ENCODE results near the gene KDM5B. TPM values are rescaled to one million over a fixed set of nuclear protein-coding genes. Genes with fewer than 3 reads are reported as not detected.

Gene KDM5B
- total RNA-seq, 1 experiment from 2014 or later, result 62.7 TPM

DNA sequence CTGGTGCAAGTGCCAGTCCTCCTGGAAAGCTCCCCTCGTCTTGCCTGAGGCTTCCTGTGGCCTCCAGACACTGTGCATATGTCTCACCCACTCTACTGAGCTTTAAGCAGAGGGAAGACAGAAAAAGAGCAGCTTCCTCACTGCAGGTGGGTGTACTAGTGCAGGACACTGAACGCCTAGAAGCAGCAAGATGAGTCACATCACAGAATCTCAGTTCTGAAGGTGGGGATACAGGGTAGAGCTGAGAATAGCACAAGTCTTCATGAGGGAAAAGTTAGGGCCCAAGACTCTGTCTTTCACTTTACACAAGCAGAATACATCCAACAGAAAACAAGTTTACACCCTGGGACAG is 39.9 kb upstream of the KDM5B start:
- TF ChIP-seq, protein P1, sequence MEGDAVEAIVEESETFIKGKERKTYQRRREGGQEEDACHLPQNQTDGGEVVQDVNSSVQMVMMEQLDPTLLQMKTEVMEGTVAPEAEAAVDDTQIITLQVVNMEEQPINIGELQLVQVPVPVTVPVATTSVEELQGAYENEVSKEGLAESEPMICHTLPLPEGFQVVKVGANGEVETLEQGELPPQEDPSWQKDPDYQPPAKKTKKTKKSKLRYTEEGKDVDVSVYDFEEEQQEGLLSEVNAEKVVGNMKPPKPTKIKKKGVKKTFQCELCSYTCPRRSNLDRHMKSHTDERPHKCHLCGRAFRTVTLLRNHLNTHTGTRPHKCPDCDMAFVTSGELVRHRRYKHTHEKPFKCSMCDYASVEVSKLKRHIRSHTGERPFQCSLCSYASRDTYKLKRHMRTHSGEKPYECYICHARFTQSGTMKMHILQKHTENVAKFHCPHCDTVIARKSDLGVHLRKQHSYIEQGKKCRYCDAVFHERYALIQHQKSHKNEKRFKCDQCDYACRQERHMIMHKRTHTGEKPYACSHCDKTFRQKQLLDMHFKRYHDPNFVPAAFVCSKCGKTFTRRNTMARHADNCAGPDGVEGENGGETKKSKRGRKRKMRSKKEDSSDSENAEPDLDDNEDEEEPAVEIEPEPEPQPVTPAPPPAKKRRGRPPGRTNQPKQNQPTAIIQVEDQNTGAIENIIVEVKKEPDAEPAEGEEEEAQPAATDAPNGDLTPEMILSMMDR (IDR thresholded peaks at IDR 0.05; ENCODE audit: insufficient read depth in 1 of 2, low read depth in 1 of 2, low read length in 1 of 2, severe bottlenecking in 1 of 2, unreplicated experiment in 1 of 2), result no peak
- no peak for DNase-seq
- Histone ChIP-seq H3K4me3 (ENCODE audit: low read depth, low read length) (no peak overlapping the region), H3K9me3 (no peaks in the 10 kb centered on the region), H3K4me1 (no peaks in the 10 kb centered on the region), H3K36me3 (ENCODE audit: control insufficient read depth, insufficient read depth, low read length) (peaks cover 9% of the 10 kb centered on the region), H3K27me3 (replicated peaks; ENCODE audit: control insufficient read depth, insufficient read depth, low read length) (no peaks in the 10 kb centered on the region)
- H3K4me1 Mint-ChIP-seq (ENCODE audit: low read depth, unreplicated experiment), result peaks cover 7% of the 10 kb centered on the region
- H3K27me3 Mint-ChIP-seq (ENCODE audit: insufficient read depth, unreplicated experiment), result no peaks in the 10 kb centered on the region
- ChIA-PET CTCF (no interaction called here), POLR2A (no interaction called here)
- no peaks in the 10 kb centered on the region for H3K9me3 Mint-ChIP-seq (ENCODE audit: unreplicated experiment)
- intact Hi-C loops (cut with micrococcal nuclease; ENCODE audit: unreplicated experiment), result no loop called here
- no peak overlapping the region for H3K4me3 Mint-ChIP-seq (ENCODE audit: unreplicated experiment)
- no peak overlapping the region for H3K27ac Mint-ChIP-seq (ENCODE audit: unreplicated experiment)
- H3K36me3 Mint-ChIP-seq (ENCODE audit: insufficient read depth, unreplicated experiment), result peaks cover 22% of the 10 kb centered on the region
- BruUV-seq (replicated peaks), result no TSS peak

DNA sequence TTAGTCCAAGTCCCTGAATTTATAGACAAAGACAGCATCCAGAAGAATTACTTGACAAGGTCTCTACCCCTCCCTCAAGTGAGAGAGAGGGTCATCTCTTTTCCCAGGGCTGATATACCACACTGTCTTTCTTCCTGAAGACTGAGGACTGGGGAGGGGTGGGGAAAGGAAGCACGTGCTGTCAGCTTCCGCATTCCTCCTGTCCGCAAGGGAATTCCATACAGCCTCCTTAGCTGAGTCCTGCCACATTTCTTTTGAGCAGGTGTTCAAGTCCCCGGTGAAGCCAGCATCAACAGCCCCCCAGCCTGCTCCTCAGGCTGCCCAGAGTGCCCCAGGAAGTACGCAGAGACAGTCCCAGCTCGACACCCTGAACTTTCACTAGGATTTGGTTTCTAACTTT is 36.7 kb upstream of the KDM5B start:
- Histone ChIP-seq H3K4me1 (no peaks in the 10 kb centered on the region), H3K27me3 (replicated peaks; ENCODE audit: control insufficient read depth, insufficient read depth, low read length) (no peaks in the 10 kb centered on the region), H3K9me3 (no peaks in the 10 kb centered on the region), H3K4me3 (ENCODE audit: low read depth, low read length) (no peak overlapping the region), H3K36me3 (ENCODE audit: control insufficient read depth, insufficient read depth, low read length) (no peaks in the 10 kb centered on the region)
- Mint-ChIP-seq H3K4me1 (ENCODE audit: low read depth, unreplicated experiment) (peaks cover 7% of the 10 kb centered on the region), H3K9me3 (ENCODE audit: unreplicated experiment) (no peaks in the 10 kb centered on the region), H3K27ac (ENCODE audit: unreplicated experiment) (no peak overlapping the region), H3K4me3 (ENCODE audit: unreplicated experiment) (no peak overlapping the region), H3K36me3 (ENCODE audit: insufficient read depth, unreplicated experiment) (no peaks in the 10 kb centered on the region), H3K27me3 (ENCODE audit: insufficient read depth, unreplicated experiment) (no peaks in the 10 kb centered on the region)
- ChIA-PET POLR2A (no interaction called here), CTCF (no interaction called here)
- intact Hi-C loops (cut with micrococcal nuclease; ENCODE audit: unreplicated experiment), result no loop called here
- DNase-seq, result no peak
- no TSS peak for BruUV-seq (replicated peaks)
- TF ChIP-seq, protein P1 (IDR thresholded peaks at IDR 0.05; ENCODE audit: insufficient read depth in 1 of 2, low read depth in 1 of 2, low read length in 1 of 2, severe bottlenecking in 1 of 2, unreplicated experiment in 1 of 2), result no peak

DNA sequence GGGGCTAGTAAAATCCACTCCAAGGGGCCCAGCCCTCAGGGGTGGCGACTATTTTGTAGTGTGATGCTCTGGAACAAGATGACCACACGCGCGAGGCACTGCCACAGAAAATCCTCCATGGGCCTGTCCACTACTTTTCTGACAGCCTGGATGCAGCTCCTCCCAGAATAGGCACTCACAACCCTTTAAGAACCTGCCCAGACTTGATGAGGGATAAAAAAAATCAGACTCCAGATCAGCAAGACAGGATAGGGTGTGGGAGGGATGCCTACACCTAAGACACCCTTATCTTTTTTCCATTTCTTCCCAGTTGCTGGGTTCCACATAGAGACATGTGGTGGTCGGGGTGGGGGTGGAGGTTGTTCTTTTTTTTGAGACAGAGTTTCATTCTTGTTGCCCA is 36.0 kb upstream of the KDM5B start:
- Histone ChIP-seq H3K36me3 (ENCODE audit: control insufficient read depth, insufficient read depth, low read length) (no peaks in the 10 kb centered on the region), H3K4me3 (ENCODE audit: low read depth, low read length) (no peak overlapping the region), H3K4me1 (no peaks in the 10 kb centered on the region), H3K27me3 (replicated peaks; ENCODE audit: control insufficient read depth, insufficient read depth, low read length) (no peaks in the 10 kb centered on the region), H3K9me3 (no peaks in the 10 kb centered on the region)
- BruUV-seq (replicated peaks), result no TSS peak
- Mint-ChIP-seq H3K27me3 (ENCODE audit: insufficient read depth, unreplicated experiment) (no peaks in the 10 kb centered on the region), H3K27ac (ENCODE audit: unreplicated experiment) (no peak overlapping the region), H3K9me3 (ENCODE audit: unreplicated experiment) (no peaks in the 10 kb centered on the region), H3K36me3 (ENCODE audit: insufficient read depth, unreplicated experiment) (no peaks in the 10 kb centered on the region), H3K4me1 (ENCODE audit: low read depth, unreplicated experiment) (peaks cover 7% of the 10 kb centered on the region), H3K4me3 (ENCODE audit: unreplicated experiment) (no peak overlapping the region)
- POLR2A ChIA-PET, result no interaction called here
- intact Hi-C loops (cut with micrococcal nuclease; ENCODE audit: unreplicated experiment), result no loop called here
- CTCF ChIA-PET, result no interaction called here
- no peak for DNase-seq
- TF ChIP-seq, protein P1 (IDR thresholded peaks at IDR 0.05; ENCODE audit: insufficient read depth in 1 of 2, low read depth in 1 of 2, low read length in 1 of 2, severe bottlenecking in 1 of 2, unreplicated experiment in 1 of 2), result no peak
